Smooth muscle cell of the brain vasculature (primary cell): ENCODE measurements around the gene MTUS2.
"Not testable (repeated sequence)": the region's sequence is repeated elsewhere in the genome, so short reads cannot be mapped to it uniquely, and the experiment has no call there.

ENCODE experiments used
- DNase-seq: peaks from one replicate; pipeline ENCODE4 v3.0.0-alpha.2; 2012; ENCODE audit warnings: low read depth, low spot score

MTUS2 gene

GRCh38 chr13:29319451-29319850 lies 499.3 kb downstream of the MTUS2 start:
- DNase-seq = no peak

- no peak for DNase-seq
Measured at GRCh38 chr13:29323954-29324353, 503.8 kb downstream of the MTUS2 start.

GRCh38 chr13:29324601-29325000 lies 504.5 kb downstream of the MTUS2 start:
- no peak for DNase-seq

- no peak for DNase-seq
Measured at GRCh38 chr13:29328501-29328900, 508.4 kb downstream of the MTUS2 start.

- DNase-seq = no peak
Measured at GRCh38 chr13:29336356-29336755, 516.2 kb downstream of the MTUS2 start.

- no peak for DNase-seq
Measured at GRCh38 chr13:29339386-29340272, 519.5 kb downstream of the MTUS2 start.

GRCh38 chr13:29345860-29346582 lies 525.9 kb downstream of the MTUS2 start:
- not testable (repeated sequence) for DNase-seq

DNA sequence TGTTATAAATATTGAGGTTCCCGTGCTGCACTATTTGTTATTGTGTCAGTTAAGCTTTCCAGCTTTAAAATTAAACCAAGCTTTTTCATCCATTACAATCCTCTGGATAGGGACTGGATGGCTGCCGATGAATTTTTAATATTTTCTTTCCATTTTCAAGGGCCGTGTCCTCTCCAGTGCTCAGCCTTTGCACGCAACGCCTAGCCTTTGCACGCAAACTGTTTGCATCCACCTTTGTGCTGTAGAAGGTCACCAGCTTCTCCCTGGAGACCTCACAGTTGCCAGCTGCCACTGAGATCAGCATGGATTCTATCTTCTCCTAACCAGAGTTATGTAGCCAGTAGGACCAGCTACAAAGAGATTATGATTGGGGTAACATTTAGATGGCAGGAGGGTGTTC lies 534.9 kb downstream of the MTUS2 start:
- DNase-seq = no peak

- no peak for DNase-seq
Measured at GRCh38 chr13:29359181-29359580, 539.0 kb downstream of the MTUS2 start.

DNA sequence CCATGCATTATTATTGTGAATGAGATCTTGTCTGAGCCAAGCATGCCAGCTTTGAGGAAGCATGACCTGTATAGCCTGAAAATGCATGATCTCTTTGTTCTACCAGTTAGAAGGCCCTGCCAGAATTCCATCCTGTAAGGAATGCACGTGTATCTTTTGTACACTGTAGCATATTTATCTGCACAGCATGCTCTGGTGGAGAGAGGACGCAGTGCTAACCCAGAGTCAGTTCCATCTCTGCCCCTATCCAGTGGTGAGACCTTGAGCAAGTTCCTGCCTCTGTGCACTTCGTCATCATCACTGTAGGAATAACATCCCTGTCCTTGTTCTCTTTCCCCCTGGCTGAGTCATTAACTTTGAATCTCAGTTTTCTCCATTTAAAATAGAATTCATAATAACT lies 541.6 kb downstream of the MTUS2 start:
- DNase-seq = no peak

- no peak for DNase-seq
Measured at GRCh38 chr13:29362849-29363604, 542.9 kb downstream of the MTUS2 start.

- no peak for DNase-seq
Measured at GRCh38 chr13:29369060-29369743, 549.1 kb downstream of the MTUS2 start.

GRCh38 chr13:29379281-29379680 lies 559.1 kb downstream of the MTUS2 start:
- no peak for DNase-seq

GRCh38 chr13:29379865-29380264 lies 559.7 kb downstream of the MTUS2 start:
- no peak for DNase-seq

DNA sequence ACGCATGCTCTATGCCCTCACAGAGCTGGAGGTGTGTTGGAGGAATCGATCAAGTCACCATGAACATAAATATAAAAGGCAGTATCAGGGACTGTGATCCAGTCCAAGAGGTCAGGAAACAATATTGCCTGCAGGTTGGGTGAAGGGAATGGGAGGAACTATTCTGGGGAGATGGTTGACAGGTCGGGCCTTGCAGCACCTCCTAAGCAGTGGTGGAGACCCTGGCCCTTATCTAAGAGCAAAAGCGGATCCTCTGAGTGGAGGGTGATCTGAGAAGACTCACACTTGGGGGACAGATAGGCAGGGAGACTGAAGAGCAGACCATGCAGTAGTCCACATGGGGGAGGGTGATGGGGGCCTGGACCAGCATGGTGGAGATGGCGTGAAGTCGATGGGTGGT lies 561.9 kb downstream of the MTUS2 start:
- no peak for DNase-seq

DNA sequence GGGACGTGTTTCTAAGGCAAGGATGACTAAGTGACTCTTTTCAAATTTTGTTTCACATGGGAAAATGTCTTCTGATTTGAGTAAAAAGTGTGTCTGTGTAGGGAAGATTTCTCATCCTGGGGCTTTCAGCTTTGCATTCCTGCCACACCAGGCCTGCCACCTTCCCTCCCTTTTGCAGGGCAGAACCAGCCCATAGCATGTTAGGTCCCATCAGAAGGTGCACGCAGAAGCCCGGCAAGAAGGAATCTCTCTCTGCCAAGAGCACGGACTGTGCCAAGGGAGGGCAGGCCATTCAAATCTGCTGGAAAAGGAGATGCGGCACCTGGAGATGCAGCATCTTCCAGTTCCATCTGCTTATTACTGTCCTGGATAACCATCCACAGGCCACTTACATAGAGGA lies 563.3 kb downstream of the MTUS2 start:
- no peak for DNase-seq

- DNase-seq = no peak
Measured at GRCh38 chr13:29384466-29384865, 564.3 kb downstream of the MTUS2 start.

DNA sequence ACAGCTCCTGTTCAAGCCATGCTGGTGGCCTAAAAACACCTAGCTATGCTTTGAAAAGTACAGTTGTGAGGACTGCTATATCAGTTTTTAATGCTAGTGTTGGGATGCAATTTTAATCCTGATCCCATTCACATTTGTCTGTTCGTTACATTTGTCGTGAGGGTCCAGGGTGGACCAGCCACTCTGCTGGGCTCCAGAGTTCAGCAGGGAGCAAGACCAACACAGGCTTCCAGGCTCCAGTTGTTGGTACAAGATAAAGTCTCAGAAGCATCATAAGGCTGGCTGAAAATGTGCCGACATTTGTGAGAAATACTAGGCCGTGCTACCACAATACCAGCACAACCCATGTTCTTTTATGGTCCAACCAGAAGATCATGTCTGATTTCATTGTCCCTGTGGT lies 564.7 kb downstream of the MTUS2 start:
- no peak for DNase-seq

GRCh38 chr13:29386246-29386645 lies 566.1 kb downstream of the MTUS2 start:
- no peak for DNase-seq

DNA sequence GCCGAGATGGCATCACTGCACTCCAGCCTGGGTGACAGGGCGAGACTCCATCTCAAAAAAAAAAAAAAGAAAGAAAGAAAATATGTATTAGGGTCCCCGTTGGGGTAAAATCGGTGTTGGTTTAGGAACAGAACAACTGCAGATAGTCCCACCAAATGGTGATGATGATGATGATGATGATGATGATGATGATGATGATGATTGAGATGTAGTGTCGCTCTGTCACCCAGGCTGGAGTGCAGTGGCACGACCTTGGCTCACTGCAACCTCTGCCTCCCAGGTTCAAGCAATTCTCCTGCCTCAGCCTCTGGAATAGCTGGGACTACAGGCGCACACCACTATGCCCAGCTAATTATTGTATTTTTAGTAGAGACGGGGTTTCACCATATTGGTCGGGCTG lies 570.5 kb downstream of the MTUS2 start:
- not testable (repeated sequence) for DNase-seq

DNA sequence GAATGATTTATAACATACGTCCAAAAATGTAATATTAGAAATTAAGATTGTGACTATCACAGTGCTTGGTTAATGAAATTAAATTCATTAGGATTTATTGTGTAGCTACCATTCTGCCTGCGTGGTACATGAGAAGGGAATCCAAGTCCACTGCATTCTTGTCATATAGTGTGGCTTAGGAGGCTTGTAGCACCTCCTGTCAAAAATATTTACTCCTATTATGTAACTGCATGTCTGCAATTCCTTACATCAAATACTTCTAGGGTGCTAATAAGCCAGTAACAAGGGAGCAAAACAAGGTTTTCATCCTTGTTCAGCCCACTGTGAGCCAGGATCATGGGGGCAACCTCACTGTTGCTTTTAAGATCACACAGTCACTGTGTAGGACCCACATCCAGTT lies 576.3 kb downstream of the MTUS2 start:
- DNase-seq = no peak

- no peak for DNase-seq
Measured at GRCh38 chr13:29397265-29397664, 577.1 kb downstream of the MTUS2 start.
